ENCODE data around the gene PFKFB3.
A peak's percentile ranks its signal among the peaks of the same experiment; 100 is the strongest.
"Not testable (repeated sequence)": the region's sequence is repeated elsewhere in the genome, so short reads cannot be mapped to it uniquely, and the experiment has no call there.

PFKFB3 gene

GRCh38 chr10:6244510-6244909 lies 41.8 kb downstream of the PFKFB3 start:
- Mint-ChIP-seq H3K4me1 (peaks cover 18% of the 10 kb centered on the region), H3K9me3 (no peaks in the 10 kb centered on the region), H3K36me3 (ENCODE audit: low read depth) (peaks cover 5% of the 10 kb centered on the region), H3K27ac (peak overlapping the region; percentile 1 to 30 (median 29)), H3K27me3 (ENCODE audit: low read depth) (no peaks in the 10 kb centered on the region), H3K4me3 (no peak overlapping the region)
- no peak for TF ChIP-seq CTCF (IDR thresholded peaks at IDR 0.05; ENCODE audit: unreplicated experiment in 3 of 3)

- TF ChIP-seq CTCF (IDR thresholded peaks at IDR 0.05; ENCODE audit: unreplicated experiment in 3 of 3), result no peak
- H3K27ac Mint-ChIP-seq, result peak overlapping the region; percentile 88 to 95 (median 94)
- H3K36me3 Mint-ChIP-seq (ENCODE audit: low read depth), result no peaks in the 10 kb centered on the region
- peaks cover 14% of the 10 kb centered on the region for H3K4me1 Mint-ChIP-seq
- H3K9me3 Mint-ChIP-seq, result no peaks in the 10 kb centered on the region
- H3K4me3 Mint-ChIP-seq, result peak overlapping the region in 1 of 3 experiments; percentile 22
- H3K27me3 Mint-ChIP-seq (ENCODE audit: low read depth), result no peaks in the 10 kb centered on the region
Measured at GRCh38 chr10:6247041-6247712, 44.4 kb downstream of the PFKFB3 start.

GRCh38 chr10:6248908-6249307 lies 46.2 kb downstream of the PFKFB3 start:
- H3K27me3 Mint-ChIP-seq (ENCODE audit: low read depth); H3K4me3 Mint-ChIP-seq; H3K9me3 Mint-ChIP-seq; H3K27ac Mint-ChIP-seq; H3K36me3 Mint-ChIP-seq (ENCODE audit: low read depth): not testable (repeated sequence)
- H3K4me1 Mint-ChIP-seq, result peaks cover 12% of the 10 kb centered on the region

GRCh38 chr10:6249698-6250097 lies 47.0 kb downstream of the PFKFB3 start:
- H3K4me1 Mint-ChIP-seq, result peaks cover 12% of the 10 kb centered on the region
- no peak for TF ChIP-seq CTCF (IDR thresholded peaks at IDR 0.05; ENCODE audit: unreplicated experiment in 3 of 3)
- no peaks in the 10 kb centered on the region for H3K9me3 Mint-ChIP-seq
- H3K4me3 Mint-ChIP-seq, result no peak overlapping the region
- no peaks in the 10 kb centered on the region for H3K36me3 Mint-ChIP-seq (ENCODE audit: low read depth)
- H3K27ac Mint-ChIP-seq, result no peak overlapping the region
- H3K27me3 Mint-ChIP-seq (ENCODE audit: low read depth), result no peaks in the 10 kb centered on the region

GRCh38 chr10:6250745-6251144 lies 48.0 kb downstream of the PFKFB3 start:
- Mint-ChIP-seq H3K4me1 (peaks cover 12% of the 10 kb centered on the region), H3K27ac (no peak overlapping the region), H3K27me3 (ENCODE audit: low read depth) (no peaks in the 10 kb centered on the region), H3K9me3 (no peaks in the 10 kb centered on the region), H3K36me3 (ENCODE audit: low read depth) (no peaks in the 10 kb centered on the region), H3K4me3 (no peak overlapping the region)
- no peak for TF ChIP-seq CTCF (IDR thresholded peaks at IDR 0.05; ENCODE audit: unreplicated experiment in 3 of 3)

- no peaks in the 10 kb centered on the region for H3K27me3 Mint-ChIP-seq (ENCODE audit: low read depth)
- H3K36me3 Mint-ChIP-seq (ENCODE audit: low read depth), result peaks cover 2% of the 10 kb centered on the region
- no peak for TF ChIP-seq CTCF (IDR thresholded peaks at IDR 0.05; ENCODE audit: unreplicated experiment in 3 of 3)
- H3K27ac Mint-ChIP-seq, result no peak overlapping the region
- no peaks in the 10 kb centered on the region for H3K4me1 Mint-ChIP-seq
- no peak overlapping the region for H3K4me3 Mint-ChIP-seq
- no peaks in the 10 kb centered on the region for H3K9me3 Mint-ChIP-seq
Measured at GRCh38 chr10:6254201-6254600, 51.5 kb downstream of the PFKFB3 start.
